ENCODE results near the gene ATP6V1E1. TPM values are rescaled to one million over a fixed set of nuclear protein-coding genes. Genes with fewer than 3 reads are reported as not detected.

ATP6V1E1 gene
- total and polyA plus RNA-seq, 2 donors (not counting 1 experiment from before 2014, with no cell fraction given) = 51.3 to 82.6 TPM

Other genes starting within 250 kb of the ATP6V1E1 start
- gene SLC25A18, start 65.3 kb downstream of the ATP6V1E1 start, total RNA-seq = not detected in 2 replicates
- not detected in 2 replicates for gene SLC25A18, start 65.3 kb downstream of the ATP6V1E1 start, polyA plus RNA-seq
- 29.9 and 37.2 TPM in 2 replicates for gene BCL2L13, start 10.0 kb upstream of the ATP6V1E1 start, total RNA-seq
- 15.9 and 19.2 TPM in 2 replicates for gene BCL2L13, start 10.0 kb upstream of the ATP6V1E1 start, polyA plus RNA-seq
- gene BID, start 145.7 kb upstream of the ATP6V1E1 start, total RNA-seq = 23.3 and 24.0 TPM in 2 replicates
- gene BID, start 145.7 kb upstream of the ATP6V1E1 start, polyA plus RNA-seq = 9.2 and 17.5 TPM in 2 replicates